HG03439 (cell line): ENCODE measurements around the gene NNAT.

Experiments used
- ATAC-seq: cut with Tn5 transposase; IDR thresholded peaks from one replicate; pipeline ENCODE4 v1.9.1; 2021; ENCODE audit warnings: mild to moderate bottlenecking, moderate library complexity; ENCODE audit not compliant: unreplicated experiment

Gene NNAT

GRCh38 chr20:37523911-37524700 is 3.1 kb downstream of the NNAT start:
- ATAC-seq, result no peak

GRCh38 chr20:37524859-37525708 is 4.0 kb downstream of the NNAT start:
- ATAC-seq, result no peak

DNA sequence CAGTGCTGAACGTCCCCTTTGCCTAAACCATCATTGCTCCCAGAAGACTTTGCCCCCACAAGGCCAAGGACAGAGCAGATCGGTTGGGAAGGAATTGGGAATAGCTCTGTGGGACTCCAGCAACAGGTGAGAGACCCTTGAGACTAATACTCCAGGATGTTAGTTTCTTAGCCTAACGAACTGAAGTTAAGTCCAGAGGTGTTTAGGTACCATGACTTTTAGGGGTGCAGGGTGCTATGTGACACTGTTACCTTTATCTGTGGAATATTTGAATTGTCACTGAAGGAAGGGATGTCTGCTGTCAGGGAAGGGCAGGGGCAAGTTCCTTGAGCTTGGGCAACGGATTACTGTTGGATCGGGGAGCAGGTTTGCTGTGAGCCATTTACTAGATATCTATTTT is 4.8 kb downstream of the NNAT start:
- no peak for ATAC-seq

DNA sequence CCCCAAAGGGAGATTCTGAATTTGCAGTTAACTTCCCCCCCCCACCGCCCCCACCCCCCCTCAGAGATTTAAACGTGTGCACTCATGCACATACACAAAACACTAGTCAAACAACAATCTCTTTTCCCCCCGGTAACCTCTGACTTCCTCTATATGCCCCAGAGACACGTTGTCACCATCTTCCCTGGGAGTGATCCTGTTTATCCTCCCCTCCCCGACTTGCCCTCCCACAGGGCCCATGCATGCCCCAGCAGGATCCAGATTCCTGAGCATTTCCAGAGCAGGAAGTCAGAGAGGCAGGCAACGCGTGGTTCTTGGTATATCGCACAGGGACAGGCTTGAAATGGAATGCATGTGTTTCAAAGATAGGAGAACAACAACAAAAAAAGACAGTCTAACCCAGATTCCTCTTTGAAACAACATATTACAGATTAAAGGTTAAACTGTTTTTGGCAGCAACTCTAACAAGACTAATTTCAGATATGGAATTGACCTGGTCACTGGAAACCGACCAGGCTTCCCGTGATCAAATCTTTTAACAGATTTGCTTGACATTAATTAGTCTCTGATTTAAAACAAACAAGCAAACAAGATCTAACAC is 5.3 kb downstream of the NNAT start:
- no peak for ATAC-seq

DNA sequence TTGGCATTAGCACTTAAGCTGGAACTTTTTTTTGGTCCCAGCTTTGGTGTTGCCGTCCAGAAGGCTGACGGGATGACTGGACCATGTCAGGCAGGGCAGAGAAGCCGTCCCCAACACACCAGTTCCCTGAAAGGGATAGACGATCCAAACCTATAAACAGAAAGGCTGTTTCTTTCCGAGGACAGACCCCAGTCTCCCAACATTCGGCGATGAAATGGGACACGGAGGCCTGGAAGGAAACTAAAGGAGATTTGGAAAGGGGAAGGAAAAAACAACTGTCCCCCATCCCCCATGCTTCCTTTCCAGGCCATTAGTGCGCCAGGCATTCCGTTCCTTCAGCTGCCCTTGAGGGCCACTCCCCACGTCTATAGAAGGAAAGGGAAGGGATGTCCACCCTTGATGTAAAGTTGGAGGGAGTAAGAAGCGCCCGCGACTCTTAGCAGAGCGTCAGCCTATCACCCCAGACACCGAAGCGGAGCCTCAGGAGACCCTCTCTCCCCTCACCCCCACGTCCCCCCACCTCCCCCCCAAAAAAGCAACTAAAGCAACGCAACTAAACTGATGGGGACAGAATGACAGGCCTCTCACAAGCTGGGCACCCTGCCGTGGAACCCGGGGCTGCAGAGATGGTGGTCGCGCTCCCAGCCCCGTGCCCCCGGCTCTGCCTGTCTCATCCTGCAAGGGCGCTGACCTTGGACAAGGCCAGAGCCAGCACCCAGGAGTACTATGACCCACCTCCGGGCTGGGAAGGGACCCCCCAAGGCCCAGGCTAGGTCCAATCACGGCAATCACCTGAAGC is 6.0 kb downstream of the NNAT start:
- ATAC-seq, result no peak

DNA sequence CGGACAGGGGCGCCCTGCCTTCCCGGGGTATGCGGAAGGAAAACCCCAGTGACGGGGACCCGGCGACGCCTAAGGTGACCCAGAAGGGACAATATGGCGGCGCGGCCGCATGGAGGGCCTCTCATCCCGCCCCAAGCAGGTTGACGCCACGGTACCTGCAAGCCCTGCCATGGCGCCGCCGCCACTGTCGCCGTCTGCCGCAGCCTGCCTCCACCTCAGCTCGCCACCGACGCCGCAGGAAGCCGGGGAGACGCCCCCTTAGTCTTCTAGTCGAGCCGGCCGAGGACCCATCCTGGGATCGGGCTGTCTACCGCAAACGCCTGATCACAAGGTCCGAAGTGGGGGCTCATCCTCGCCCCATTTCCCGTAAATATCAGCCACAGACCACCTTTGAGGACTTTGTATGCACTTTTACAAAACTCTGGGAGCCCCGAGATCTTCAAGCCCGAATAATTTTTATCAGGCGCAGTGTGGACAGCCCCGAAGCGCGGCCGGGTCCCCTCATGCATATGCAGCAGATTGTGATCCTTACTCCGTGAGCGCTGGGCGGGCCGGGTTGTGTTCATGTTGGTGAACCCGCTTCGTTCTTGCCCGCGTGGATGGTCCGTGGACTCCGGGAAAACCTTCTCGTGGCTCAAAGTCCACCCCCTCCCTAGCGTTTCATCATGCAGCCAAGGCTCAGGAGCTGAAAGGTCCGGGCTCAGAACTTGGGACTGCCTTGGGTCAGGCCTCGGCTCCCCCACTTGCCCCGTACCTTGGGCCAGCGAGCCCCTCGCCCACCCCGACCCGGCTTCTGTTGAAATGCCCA is 6.8 kb downstream of the NNAT start, which contains the start of gene BLCAP:
Gene BLCAP, minus strand, starts transcription at position 239 of the 808 bp plus-strand sequence. CDS start 8,702 bp downstream, outside the sequence.
- peak; percentile 74 for ATAC-seq

GRCh38 chr20:37528446-37529213 is 7.6 kb downstream of the NNAT start:
- ATAC-seq, result no peak

GRCh38 chr20:37529214-37529967 is 8.3 kb downstream of the NNAT start:
- no peak for ATAC-seq

DNA sequence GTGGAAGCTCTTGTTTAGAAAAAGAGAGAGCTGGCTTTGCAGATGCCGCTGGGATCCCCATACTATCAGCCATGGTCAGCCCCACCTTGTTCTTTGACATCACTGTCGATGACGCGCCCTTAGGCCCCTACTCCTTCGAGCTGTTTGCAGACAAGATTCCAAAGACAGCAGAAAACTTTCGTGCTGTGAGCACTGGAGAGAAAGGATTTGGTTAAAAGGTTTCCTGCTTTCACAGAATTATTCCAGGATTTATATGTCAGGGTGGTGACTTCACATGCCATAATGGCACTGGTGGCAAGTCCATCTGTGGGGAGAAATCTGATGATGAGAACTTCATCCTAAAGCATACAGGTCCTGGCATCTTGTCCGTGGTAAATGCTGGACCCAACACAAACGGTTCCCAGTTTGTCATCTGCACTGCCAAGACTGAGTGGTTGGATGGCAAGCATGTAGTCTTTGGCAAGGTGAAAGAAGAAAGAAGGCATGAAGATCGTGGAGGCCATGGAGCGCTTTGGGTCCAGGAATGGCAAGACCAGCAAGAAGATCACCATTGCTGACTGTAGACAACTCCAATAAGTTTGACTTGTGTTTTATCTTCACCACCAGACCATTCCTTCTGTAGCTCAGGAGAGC is 9.0 kb downstream of the NNAT start:
- ATAC-seq, result no peak

DNA sequence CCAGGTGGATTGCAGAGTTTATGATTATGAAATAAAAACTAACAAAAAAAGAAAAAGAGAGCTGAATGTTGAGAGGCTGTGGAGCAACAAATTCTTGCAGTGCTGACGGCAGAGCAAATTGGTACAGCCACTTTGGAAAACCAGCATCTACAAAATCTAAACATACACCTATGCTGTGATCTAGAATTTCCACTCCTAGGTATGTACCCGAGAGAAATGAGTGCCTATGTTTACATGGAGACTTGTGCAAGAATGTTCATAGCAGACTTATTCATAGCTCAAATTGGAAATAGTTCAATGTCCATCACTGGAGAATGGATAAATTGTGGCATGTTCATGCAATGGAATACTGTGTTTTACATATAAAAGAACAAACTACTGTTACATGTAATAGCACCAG is 9.6 kb downstream of the NNAT start:
- ATAC-seq, result no peak

GRCh38 chr20:37531856-37532255 is 10.8 kb downstream of the NNAT start:
- no peak for ATAC-seq

- ATAC-seq, result no peak
Observed at GRCh38 chr20:37533154-37533715, 12.2 kb downstream of the NNAT start.

DNA sequence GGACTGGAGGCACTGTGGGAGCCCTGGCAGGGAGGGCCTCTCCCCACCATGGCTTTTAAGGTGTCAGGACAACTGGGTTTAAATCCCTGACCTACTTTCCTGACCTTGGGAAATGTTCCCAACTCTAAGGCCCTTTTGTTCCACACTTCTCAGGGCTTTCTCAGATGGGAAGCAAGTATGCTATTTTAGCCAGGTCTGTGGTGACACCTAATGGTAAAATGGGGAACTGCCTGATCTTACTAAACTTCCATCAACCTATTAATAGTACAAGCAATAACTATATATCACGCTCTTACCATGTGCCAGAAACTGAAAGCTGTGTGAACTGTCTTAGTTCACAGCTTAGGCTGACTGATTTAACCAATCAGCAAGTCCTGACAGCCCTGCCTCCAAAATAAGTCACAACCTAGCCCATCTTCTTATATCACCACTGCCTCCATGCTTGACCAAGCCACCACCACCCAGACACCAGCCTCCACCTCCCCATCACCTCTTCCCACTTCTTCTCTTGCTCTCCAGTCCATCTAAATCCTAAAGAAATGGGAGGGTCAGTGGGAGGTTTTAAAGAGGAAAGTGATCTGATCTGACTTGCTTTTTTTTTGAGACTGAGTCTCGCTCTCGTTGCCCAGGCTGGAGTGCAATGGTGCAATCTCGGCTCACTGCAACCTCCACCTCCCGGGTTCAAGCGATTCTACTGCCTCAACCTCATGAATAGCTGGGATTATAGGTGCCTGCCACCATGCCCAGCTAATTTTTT is 13.5 kb downstream of the NNAT start:
- ATAC-seq, result peak; percentile 73

- ATAC-seq, result no peak
Observed at GRCh38 chr20:37535443-37536132, 14.5 kb downstream of the NNAT start.

GRCh38 chr20:37537505-37537904 is 16.5 kb downstream of the NNAT start:
- no peak for ATAC-seq

DNA sequence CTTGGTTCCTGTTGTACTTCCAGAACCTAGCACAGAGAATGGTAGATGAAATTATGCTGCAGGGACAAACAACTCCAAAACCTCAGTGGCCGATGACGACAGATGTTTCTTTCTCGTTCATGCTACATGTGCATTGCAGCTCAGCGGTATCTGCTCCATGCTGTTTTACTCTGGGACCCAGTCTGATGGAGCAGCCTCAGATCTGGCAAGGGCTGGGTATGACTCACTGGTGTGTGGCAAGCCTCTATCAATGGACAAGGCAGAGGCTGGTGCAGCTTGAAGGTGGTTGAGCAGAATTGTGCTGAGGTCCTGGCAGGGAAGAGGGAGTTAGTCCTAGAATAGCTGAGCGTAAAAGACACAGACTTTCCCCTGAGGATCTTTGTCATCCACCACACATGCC is 17.0 kb downstream of the NNAT start:
- no peak for ATAC-seq
